ENCODE data around the gene CLEC2A.
"Not testable (repeated sequence)": the region's sequence is repeated elsewhere in the genome, so short reads cannot be mapped to it uniquely, and the experiment has no call there.

Gene CLEC2A, protein sequence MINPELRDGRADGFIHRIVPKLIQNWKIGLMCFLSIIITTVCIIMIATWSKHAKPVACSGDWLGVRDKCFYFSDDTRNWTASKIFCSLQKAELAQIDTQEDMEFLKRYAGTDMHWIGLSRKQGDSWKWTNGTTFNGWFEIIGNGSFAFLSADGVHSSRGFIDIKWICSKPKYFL

DNA sequence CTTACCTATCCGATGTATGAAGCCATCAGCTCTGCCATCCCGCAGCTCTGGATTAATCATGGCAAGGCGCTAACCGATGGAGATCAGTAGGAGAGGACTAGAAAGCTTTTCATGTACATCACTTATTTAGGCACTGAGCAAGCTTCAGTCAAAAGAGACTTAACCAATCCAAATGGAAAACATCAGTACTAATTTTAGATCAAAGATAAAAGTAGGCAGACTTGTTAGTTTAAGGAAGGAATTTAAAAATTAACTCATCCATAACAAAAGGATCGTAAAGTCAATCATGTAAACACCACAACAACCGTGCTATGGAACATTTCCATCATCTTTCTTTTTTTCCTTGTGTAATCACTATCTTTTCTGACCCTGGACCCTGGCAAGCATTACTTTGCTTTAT, at the start of gene CLEC2A:
TSS of gene CLEC2A (minus strand) at position 101 of the 400 bp plus-strand sequence. CDS start at position 60, 41 bp downstream.
- no peak for DNase-seq (ENCODE audit: low read depth)

DNA sequence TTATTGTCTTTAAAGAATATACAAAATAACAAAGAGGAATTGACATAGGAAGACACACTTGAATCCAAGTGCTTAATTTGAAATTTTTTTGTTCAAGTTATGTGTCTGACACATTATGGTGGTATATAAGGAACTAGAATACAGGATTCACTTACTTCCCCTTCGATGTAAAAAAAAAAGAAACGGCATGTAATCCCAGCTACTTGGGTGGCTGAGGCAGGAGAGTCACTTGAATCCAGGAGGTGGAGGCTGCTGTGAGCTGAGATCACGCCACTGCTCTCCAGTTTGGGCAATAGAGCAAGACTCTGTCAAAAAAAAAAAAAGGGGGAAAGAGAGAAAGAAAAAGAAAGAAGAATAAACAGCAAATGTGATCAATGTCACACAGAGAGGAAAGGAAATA, 48.0 kb upstream of the CLEC2A start:
- no peak for DNase-seq (ENCODE audit: low read depth)

DNA sequence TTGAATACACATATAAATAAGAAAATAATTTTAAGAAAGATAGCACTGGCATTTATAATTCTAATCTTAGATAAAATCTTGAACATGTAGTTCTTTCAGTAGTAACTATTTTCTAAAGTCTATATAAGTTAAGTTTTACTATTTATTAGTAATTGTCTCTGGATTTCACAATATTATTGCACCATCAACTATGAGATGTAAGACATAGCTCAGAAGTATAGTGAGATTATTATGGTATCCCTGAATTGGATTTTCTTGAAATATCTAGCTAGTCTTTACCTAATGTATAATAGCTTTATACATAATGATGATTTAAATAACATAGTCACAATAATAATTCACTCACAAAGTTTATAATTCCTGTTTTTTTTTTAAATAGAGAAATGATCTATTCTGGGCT, 45.7 kb upstream of the CLEC2A start:
- DNase-seq (ENCODE audit: low read depth): no peak

DNA sequence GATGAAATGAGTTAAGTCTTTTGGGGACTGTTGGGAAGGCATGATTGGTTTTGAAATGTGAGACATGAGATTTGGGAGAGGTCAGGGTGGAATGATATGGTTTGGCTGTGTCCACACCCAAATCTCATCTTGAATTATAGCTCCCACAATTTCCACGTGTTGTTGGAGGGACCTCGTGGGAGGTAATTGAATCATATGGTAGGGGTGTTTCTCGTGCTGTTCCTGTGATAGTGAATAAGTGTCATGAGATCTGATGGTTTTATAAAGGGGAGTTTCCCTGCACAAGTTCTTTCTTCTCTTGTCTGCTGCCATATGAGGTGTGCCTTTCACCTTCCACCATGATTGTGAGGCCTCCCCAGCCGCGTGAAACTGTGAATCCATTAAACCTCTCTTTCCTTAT, 44.5 kb upstream of the CLEC2A start:
- DNase-seq (ENCODE audit: low read depth): not testable (repeated sequence)

DNA sequence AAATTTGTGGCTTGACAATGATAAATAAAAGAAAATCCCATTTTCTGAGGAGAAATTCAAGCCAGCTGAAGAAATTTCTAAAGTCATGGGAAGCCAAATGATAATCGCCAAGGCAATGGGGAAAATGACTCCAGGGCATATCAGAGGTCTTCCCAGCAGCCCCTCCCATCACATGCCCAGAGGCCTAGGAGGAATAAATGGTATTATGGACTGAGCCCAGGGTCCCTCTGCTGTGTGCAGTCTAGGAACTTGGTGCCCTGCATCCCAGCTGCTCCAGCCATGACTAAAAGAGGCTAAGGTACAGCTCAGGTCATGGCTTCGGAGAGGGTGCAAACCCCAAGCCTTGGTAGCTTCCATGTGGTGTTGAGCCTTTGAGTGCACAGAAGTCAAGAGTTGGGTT, 43.4 kb upstream of the CLEC2A start:
- DNase-seq (ENCODE audit: low read depth): no peak

DNA sequence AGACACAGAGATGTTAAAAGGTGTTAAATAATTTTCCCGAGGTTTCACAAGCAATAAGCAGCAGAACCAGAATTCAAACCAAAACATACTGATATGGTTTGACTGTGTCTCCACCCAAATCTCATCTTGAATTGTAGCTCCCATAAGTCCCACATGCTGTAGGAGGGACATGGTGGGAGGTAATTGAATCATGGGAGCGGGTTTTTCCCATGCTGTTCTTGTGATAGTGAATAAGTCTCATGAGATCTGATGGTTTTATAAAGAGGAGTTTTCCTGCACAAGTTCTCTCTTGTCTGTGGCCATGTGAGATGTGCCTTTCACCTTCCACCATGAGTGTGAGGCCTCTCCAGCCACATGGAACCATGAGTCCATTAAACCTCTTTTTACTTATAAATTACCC, 42.6 kb upstream of the CLEC2A start:
- not testable (repeated sequence) for DNase-seq (ENCODE audit: low read depth)

DNA sequence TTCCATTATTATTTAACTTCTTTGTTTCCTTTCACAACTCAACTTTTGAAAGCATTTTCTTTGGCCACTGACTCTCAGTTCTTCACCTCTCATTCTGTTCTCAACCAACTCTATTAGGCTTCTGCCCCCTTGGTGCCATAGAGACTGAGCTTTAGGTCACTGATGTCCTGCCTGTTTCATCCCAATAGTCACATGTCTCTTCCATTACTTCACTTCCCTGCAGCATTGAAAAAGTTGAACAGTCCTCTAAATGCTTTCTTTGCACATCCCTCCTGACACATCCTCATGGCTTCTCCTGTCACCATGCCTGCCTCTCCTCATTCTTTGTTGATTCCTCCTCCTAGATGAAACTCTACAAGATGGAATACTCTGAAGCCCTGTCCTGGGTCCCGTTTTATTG, 41.8 kb upstream of the CLEC2A start:
- DNase-seq (ENCODE audit: low read depth): no peak

DNA sequence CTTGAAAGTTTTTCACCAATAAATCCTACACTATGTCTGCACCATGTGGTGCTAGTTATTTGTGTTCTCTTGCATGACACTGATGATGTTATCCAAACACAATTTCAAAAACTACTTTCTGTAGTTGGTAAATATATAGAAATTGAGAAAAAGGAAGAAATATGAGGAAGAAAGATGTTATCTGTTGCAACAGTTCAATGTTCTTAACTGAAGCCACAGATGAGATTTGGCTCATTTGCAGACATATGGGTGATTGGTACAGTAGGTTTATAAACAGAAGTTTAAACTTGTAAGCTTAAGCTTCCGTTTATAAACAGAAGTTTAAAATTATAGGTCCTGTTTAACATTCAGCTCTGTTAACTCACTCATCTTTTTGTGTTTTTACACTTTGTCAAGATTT, 39.0 kb upstream of the CLEC2A start, which contains the start of gene CLEC12A:
TSS of gene CLEC12A (plus strand) at position 229 of the 400 bp plus-strand sequence. CDS start 188 bp downstream, outside the sequence.
- DNase-seq (ENCODE audit: low read depth): no peak

DNA sequence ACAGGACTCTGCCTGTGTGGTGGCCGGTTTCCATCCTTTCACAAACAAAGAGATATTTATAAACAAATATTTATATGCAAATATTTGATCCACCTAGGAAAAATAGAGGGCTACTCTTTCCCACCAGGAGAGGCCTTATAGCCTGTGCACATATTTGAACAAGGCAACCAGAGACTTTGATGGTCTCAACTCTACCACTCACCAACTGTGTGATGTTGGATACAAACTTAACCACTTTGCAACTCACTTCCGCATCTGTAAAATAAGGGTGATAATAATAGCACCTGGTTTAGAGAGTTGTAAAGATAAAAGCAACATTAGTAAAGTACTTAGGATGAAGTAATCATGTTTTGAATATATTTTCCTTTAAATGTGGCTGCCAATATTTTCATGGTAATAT, 37.5 kb upstream of the CLEC2A start:
- DNase-seq (ENCODE audit: low read depth): no peak

DNA sequence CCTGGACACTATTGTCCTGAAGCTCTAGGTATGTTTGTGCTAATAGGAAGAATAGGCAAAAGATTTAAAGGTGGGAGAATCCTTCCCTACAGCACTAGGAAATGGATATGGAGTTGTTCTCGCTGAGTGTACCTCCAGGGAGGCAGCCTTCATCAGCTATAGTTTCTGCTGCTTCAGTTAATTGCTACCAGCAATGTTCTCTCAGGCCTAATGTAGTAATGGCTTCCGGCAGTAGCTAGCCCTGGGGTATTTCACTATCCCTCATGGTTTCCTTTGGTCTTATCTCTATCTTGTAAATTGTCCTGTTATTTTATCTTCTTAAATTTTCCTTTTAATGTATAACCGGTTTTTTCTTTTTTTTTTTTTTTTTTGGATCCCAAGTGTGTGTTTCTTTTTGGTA, 29.7 kb upstream of the CLEC2A start:
- no peak for DNase-seq (ENCODE audit: low read depth)

DNA sequence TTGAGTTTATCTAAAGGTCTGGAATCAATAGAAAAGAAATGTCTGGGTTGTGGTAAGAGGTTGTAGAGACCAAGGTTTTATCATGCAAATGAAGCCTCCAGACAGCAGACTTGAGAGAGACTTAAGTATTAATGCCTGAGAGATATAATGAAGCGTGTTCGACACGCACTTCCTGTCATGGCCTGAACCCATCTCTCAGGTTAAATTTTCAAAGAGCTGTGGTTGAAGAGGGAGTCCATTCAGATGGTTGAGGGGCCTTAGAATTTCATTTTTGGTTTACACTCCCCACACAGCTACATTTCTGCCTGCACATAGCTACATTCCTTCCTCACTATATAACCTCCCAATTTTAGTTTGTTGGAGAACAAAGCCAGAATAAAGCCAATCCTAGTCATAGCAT, 28.9 kb upstream of the CLEC2A start:
- DNase-seq (ENCODE audit: low read depth): no peak

DNA sequence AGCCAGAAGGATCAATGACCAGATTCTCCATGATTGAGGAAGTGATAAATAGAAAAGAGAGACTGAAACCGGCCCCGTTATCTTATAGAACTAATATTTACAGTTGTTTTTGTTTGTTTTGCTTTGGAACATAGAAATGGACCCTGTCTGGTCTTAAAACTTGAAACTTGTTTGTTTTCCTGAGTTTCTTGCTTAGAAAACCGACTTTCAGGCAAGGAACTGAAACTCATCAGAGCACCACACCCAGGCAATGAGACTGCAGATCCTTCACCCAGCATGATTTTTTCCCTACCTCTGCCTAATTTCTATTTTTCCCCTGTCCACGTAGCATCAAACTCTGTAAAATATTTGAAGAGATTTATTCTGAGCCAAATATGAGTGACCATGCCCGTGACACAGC, 28.4 kb upstream of the CLEC2A start:
- DNase-seq (ENCODE audit: low read depth): no peak

DNA sequence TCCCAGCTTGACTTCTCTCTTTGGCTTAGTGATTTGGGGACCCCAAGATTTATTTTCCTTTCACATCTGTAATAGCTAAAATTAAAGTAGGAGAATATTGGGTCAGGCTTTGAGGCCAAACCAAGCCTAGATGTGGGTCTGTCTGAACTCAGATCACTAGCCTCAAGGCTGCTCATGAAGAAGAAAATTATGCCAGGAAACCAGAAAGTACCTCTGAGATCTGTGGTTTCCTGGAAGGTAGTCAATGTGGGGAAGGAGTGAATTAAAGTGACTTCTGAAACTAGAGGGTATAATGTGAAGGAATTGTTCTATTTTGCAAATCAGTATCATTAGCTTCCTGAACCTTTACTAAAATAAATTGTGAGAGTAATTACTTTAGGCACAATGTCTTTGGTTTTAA, 25.7 kb upstream of the CLEC2A start:
- DNase-seq (ENCODE audit: low read depth): no peak

DNA sequence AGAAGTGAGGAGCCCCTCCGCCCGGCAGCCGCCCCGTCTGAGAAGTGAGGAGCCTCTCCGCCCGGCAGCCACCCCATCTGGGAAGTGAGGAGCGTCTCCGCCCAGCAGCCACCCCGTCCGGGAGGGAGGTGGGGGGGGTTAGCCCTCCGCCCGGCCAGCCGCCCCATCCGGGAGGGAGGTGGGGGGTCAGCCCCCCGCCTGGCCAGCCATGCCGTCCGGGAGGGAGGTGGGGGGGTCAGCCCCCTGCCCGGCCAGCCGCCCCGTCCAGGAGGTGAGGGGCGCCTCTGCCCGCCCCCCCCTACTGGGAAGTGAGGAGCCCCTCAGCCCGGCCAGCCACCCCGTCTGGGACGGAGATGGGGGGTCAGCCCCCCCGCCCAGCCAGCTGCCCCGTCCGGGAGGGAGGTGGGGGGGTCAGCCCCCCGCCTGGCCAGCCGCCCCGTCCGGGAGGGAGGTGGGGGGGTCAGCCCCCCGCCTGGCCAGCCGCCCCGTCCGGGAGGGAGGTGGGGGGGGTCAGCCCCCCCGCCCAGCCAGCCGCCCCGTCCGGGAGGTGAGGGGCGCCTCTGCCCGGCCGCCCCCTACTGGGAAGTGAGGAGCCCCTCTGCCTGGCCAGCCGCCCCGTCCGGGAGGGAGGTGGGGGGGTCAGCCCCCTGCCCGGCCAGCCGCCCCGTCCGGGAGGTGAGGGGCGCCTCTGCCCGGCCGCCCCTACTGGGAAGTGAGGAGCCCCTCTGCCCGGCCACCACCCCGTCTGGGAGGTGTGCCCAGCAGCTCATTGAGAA, 21.0 kb upstream of the CLEC2A start:
- not testable (repeated sequence) for DNase-seq (ENCODE audit: low read depth)

DNA sequence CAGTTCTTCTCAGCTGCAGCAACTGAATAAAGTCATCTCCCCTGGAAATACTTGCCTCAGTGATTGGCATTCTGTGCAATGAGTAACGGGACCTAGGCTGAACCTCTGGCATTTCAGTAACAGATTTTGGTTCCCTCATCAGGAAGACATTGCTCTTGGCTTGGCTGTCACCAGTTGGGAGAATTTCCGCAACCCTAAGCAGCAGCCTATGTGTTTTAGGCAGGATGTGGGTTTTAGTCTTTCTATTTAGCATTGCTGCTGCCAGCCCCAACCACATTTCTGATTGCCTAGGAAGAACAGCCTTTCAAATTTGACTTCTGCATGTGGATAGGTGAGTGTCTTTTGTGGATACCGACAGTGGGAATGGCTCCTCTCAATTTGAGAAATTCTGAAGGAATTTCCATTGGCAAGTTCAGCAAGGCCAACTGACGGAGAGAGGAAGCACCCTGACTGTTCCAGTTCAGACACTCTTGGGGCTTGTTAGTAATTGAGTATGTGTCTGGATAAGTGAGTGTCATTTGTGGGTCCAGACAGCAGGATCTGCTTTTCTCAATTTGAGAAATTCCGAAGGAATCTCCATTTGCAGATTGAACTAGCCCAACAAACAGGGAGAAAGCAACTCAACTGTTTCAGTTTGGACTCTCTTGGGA, 19.0 kb upstream of the CLEC2A start:
- DNase-seq (ENCODE audit: low read depth): no peak

DNA sequence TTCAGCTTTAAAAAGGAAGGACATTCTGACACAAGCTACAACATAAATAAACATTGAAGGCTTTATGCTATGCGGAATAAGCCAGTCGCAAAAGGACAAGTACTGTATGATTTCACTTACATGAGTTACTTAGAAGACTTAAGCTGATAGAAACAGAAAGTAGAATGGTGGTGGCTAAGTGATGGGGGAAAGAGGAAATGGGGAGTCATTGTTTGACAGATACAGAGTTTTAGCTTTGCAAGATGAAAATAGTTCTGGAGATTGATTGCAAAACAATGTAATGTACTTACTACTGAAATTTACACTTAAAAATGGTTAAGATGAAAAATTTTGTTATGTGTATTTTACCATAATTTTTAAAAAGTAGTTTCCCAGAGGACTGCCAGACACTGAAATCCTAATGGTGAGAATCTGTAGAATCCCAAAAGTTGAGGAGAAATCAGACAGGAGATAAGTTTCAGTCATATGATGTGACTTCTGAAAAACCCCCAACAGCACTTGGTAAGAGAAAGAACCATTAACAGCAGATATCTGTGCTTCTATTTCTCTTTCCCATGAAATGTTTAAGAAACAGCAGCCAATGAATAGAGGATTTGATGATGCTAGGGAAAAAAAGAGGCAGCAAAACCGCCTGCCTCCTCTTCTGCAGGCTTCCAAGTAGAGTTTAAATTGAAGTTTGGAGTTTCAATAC, 16.6 kb upstream of the CLEC2A start:
- no peak for DNase-seq (ENCODE audit: low read depth)

DNA sequence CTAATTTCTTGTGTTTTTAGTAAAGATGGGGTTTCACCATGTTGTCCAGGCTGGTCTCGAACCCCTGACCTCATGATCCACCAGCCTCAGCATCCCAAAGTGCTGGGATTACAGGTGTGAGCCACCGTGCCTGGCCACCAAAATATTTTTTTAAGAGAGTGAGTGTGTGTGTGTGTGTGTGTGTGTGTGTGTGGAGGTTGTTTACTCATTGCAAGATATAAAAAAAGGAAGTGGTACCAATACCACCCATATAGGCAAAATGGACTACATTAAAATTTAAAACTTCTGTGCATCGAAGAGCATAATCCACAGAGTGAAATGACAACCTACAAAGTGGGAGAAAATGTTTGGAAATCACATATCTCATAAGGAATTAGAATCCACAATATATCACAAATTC, 15.5 kb upstream of the CLEC2A start:
- DNase-seq (ENCODE audit: low read depth): no peak

DNA sequence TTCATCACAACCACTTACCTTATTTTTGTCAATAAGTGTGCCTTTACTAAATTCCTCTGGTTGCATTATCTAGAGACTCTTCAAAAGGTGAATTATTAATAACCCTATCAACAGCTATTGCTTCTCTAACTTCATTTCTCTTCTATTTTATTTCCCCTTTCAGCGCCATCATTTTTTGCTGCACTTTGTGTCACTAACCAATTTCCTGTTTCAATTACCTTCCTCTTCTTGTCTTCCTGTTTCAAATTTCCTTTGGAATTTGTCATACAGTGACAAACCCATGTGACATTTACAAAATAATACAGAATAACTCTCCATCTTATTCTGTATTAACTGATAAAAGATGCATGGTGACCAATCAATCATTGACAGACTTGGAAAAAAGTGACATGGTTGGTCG, 12.2 kb upstream of the CLEC2A start:
- DNase-seq (ENCODE audit: low read depth): no peak

DNA sequence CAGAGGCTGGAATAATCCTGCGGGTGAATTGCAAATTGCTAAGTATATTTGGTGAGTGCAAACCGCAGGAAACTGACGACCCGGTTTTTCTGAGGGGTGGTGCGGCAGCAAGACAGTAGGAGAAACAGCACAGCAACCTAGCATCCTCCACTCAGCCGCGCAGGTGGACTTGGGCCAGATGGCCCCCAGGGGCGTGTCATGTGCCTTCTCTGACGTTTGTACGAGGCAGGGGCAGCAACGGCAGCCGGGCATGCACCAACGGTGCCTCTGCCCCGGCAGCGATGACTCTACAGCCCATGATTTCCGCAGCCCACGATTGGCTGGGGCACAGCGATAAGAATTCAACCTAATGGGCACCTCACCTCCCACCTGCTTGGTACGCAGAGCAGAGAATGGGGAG, 11.1 kb upstream of the CLEC2A start:
- no peak for DNase-seq (ENCODE audit: low read depth)

DNA sequence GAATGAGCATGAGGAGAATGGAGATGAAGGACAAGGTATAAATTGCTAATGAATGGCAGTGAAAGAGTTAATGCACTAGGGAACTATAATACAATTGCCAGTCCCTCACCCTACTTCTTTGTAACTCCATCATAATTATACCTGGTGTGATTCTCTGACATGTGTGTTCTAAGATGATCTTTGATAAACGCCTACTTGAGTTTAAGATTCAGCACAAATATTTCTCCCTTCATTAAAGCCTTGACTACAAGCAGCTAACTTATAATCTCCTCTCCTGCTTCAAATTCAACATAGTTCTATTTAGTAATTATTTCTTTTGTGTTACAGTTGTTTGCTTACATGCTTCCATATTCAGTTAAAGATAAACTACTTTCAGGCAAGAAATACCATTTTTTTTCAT, 9.7 kb upstream of the CLEC2A start:
- no peak for DNase-seq (ENCODE audit: low read depth)

DNA sequence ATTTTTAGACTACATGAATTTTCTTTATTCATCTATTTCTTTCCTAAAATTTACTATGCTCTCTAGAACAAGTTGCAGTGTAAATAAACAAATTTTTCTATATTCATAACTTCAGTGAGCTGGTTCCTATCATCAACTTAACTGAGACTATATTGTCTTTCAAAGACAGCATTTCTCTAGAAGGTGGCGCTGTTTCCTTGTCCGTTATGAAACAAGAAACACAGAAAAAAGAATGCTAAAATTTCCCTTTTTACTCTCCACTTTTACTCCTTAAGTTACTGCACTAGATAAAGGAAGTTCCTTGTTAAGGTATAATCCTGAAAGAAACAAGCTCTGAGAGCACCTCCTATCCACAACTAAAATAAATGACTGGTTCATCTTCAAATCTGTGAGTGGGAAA, 8.2 kb upstream of the CLEC2A start:
- no peak for DNase-seq (ENCODE audit: low read depth)

DNA sequence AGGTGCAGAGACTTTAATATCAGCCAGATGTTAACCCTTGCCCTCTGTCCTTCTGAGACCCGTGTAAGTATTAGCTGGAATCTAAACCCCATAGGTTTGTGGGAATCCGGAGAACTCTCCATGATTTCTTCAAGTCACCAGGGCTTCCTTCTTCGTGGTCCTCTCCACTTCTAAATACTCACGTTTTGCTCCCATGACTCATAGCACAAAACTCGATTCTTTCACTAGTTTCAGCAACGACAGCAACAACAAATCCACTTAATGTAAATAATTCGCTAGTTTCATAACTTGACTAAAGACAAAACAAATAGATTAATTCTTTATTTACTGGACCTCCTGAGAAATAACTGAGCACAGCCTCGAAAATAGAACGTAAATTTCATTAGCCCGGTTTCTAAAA, 4.4 kb upstream of the CLEC2A start:
- DNase-seq (ENCODE audit: low read depth): no peak

DNA sequence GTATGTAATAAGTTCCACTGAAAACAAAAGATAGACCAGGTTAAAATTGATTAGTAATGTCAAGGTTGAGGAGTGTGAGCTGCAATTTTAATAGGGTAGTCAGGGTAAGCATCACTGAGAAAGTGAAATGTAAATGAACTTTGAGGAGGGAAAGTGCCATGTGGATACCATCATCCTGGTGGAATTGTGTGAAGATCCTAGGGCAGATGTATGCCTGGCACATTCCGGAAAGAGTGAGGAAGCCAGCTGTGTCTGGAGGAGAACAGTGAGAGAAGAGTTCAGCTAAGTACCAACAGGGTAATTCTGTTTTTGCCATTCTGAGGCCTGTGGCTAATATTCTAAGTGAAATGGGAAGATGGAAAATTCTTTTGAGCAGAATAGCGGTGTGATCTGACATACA, 2.9 kb upstream of the CLEC2A start:
- no peak for DNase-seq (ENCODE audit: low read depth)

Data from stimulated activated CD8-positive, alpha-beta memory T cell treated with anti-CD3 and anti-CD28 coated beads, Interleukin-15, amount 100 ng/mL, for 24 hours (primary cell).